HG02759 (cell line): ENCODE measurements around the gene APBA2.
"Not testable (repeated sequence)": the region's sequence is repeated elsewhere in the genome, so short reads cannot be mapped to it uniquely, and the experiment has no call there.

Experiments used
- ATAC-seq: cut with Tn5 transposase; IDR thresholded peaks from one replicate; pipeline ENCODE4 v1.9.1; 2021; ENCODE audit warnings: mild to moderate bottlenecking, moderate library complexity; ENCODE audit not compliant: unreplicated experiment

Gene APBA2

GRCh38 chr15:28885630-28886430, at the start of gene APBA2:
APBA2 (plus strand) TSS chr15:28885974; CDS start chr15:29053885, 167,911 bp downstream.
- ATAC-seq, result no peak

- ATAC-seq, result not testable (repeated sequence)
Measured at GRCh38 chr15:28840285-28840684, 45.5 kb upstream of the APBA2 start.

GRCh38 chr15:28842210-28842609, 43.6 kb upstream of the APBA2 start:
- ATAC-seq, result not testable (repeated sequence)

GRCh38 chr15:28843520-28843919, 42.3 kb upstream of the APBA2 start:
- not testable (repeated sequence) for ATAC-seq

GRCh38 chr15:28844147-28844546, 41.6 kb upstream of the APBA2 start:
- ATAC-seq, result not testable (repeated sequence)

GRCh38 chr15:28847247-28847646, 38.5 kb upstream of the APBA2 start:
- ATAC-seq, result not testable (repeated sequence)

GRCh38 chr15:28847959-28848358, 37.8 kb upstream of the APBA2 start:
- ATAC-seq, result not testable (repeated sequence)

- ATAC-seq, result not testable (repeated sequence)
Measured at GRCh38 chr15:28848521-28848920, 37.3 kb upstream of the APBA2 start, which contains the start of gene GOLGA6L7. GOLGA6L7 (minus strand) TSS chr15:28848644; CDS start chr15:28848549, 95 bp downstream.

- not testable (repeated sequence) for ATAC-seq
Measured at GRCh38 chr15:28849271-28849670, 36.5 kb upstream of the APBA2 start.

- ATAC-seq, result not testable (repeated sequence)
Measured at GRCh38 chr15:28849766-28850165, 36.0 kb upstream of the APBA2 start.

GRCh38 chr15:28853654-28854053, 32.1 kb upstream of the APBA2 start:
- not testable (repeated sequence) for ATAC-seq

GRCh38 chr15:28854578-28854977, 31.2 kb upstream of the APBA2 start:
- ATAC-seq, result not testable (repeated sequence)

GRCh38 chr15:28861031-28861534, 24.7 kb upstream of the APBA2 start:
- no peak for ATAC-seq

GRCh38 chr15:28861589-28862293, 24.0 kb upstream of the APBA2 start:
- not testable (repeated sequence) for ATAC-seq

GRCh38 chr15:28868744-28869345, 16.9 kb upstream of the APBA2 start:
- no peak for ATAC-seq

GRCh38 chr15:28871168-28871567, 14.6 kb upstream of the APBA2 start:
- no peak for ATAC-seq

GRCh38 chr15:28873006-28873405, 12.8 kb upstream of the APBA2 start:
- ATAC-seq, result no peak

GRCh38 chr15:28873585-28874190, 12.1 kb upstream of the APBA2 start:
- no peak for ATAC-seq

- no peak for ATAC-seq
Measured at GRCh38 chr15:28875461-28876000, 10.2 kb upstream of the APBA2 start.

- ATAC-seq, result no peak
Measured at GRCh38 chr15:28876131-28876844, 9.5 kb upstream of the APBA2 start.
